Measurements from ENCODE around the gene CIBAR2.

CIBAR2 gene

GRCh38 chr16:85068746-85069145 lies 43.5 kb downstream of the CIBAR2 start:
- ChIA-PET CTCF (no interaction called here), POLR2A (no interaction called here)
- TF ChIP-seq AEBP2 (tag by site-specific recombination; IDR thresholded peaks at IDR 0.05; ENCODE audit: borderline replicate concordance) = no peak
- TF ChIP-seq GLI2 (tag by site-specific recombination; IDR thresholded peaks at IDR 0.05; ENCODE audit: borderline replicate concordance, low read depth) = no peak
- no peak for TF ChIP-seq ZNF560 (tag by site-specific recombination; IDR thresholded peaks at IDR 0.05; ENCODE audit: borderline replicate concordance)
- TF ChIP-seq IKZF3 (tag by site-specific recombination; IDR thresholded peaks at IDR 0.05) = no peak
- no peak for TF ChIP-seq ZNF660 (tag by site-specific recombination; IDR thresholded peaks at IDR 0.05)
- TF ChIP-seq BCL6B (tag by site-specific recombination; IDR thresholded peaks at IDR 0.05) = no peak
- TF ChIP-seq YY1 (tag by site-specific recombination; IDR thresholded peaks at IDR 0.05) = no peak
- TF ChIP-seq ZNF776 (tag by site-specific recombination; IDR thresholded peaks at IDR 0.05; ENCODE audit: borderline replicate concordance) = no peak
- TF ChIP-seq ZNF549 (tag by site-specific recombination; IDR thresholded peaks at IDR 0.05) = no peak
- TF ChIP-seq ZBTB7A (tag by site-specific recombination; IDR thresholded peaks at IDR 0.05; ENCODE audit: low read depth) = no peak
- TF ChIP-seq KLF9 (tag by site-specific recombination; IDR thresholded peaks at IDR 0.05; ENCODE audit: low read depth) = no peak
- no peak for TF ChIP-seq ZNF837 (tag by site-specific recombination; IDR thresholded peaks at IDR 0.05)
- no peak for TF ChIP-seq ZNF521 (tag by site-specific recombination; IDR thresholded peaks at IDR 0.05)
- no peak for TF ChIP-seq BCL11B (tag by site-specific recombination; IDR thresholded peaks at IDR 0.05; ENCODE audit: low read depth)
- no peak for TF ChIP-seq ZNF26 (tag by site-specific recombination; IDR thresholded peaks at IDR 0.05)
- TF ChIP-seq ZNF791 (tag by site-specific recombination; IDR thresholded peaks at IDR 0.05) = no peak
- no peaks in the 10 kb centered on the region for H3K9me3 ChIP-seq (ENCODE audit: control insufficient read depth, insufficient read depth, low read depth, low read length)
- H3K36me3 ChIP-seq (ENCODE audit: control insufficient read depth in 2 of 2, insufficient read depth in 1 of 2, low read length in 2 of 2) = peaks cover 0 to 31% of the 10 kb centered on the region in 2 experiments; a peak in 1 of 3 replicates
- no peaks in the 10 kb centered on the region for H3K4me1 ChIP-seq (ENCODE audit: control insufficient read depth, insufficient read depth, low read length)
- no peak overlapping the region for H3K4me3 ChIP-seq (ENCODE audit: low read depth, low read length)
- no peak overlapping the region for H3K27ac ChIP-seq (ENCODE audit: extremely low read depth, low read depth, low read length)

- Histone ChIP-seq H3K36me3 (ENCODE audit: control insufficient read depth in 2 of 2, insufficient read depth in 1 of 2, low read length in 2 of 2) (peaks cover 0 to 24% of the 10 kb centered on the region in 2 experiments; a peak in 1 of 3 replicates), H3K27ac (ENCODE audit: extremely low read depth, low read depth, low read length) (no peak overlapping the region), H3K9me3 (ENCODE audit: control insufficient read depth, insufficient read depth, low read depth, low read length) (no peaks in the 10 kb centered on the region), H3K4me1 (ENCODE audit: control insufficient read depth, insufficient read depth, low read length) (no peaks in the 10 kb centered on the region), H3K4me3 (ENCODE audit: low read depth, low read length) (no peak overlapping the region)
- POLR2A ChIA-PET = no interaction called here
- CTCF ChIA-PET = interaction anchor here (0.6 kb wide), 1 partner anchor 130 kb away, joined by 3 read pairs; no protein-coding TSS in a partner anchor
- TF ChIP-seq ZNF510 (tag by site-specific recombination; IDR thresholded peaks at IDR 0.05; ENCODE audit: insufficient replicate concordance) = no peak
- no peak for TF ChIP-seq YY2 (tag by site-specific recombination; IDR thresholded peaks at IDR 0.05)
- no peak for TF ChIP-seq OVOL3 (tag by site-specific recombination; IDR thresholded peaks at IDR 0.05)
- TF ChIP-seq ZNF146 (tag by site-specific recombination; IDR thresholded peaks at IDR 0.05) = no peak
- no peak for TF ChIP-seq BCL11B (tag by site-specific recombination; IDR thresholded peaks at IDR 0.05; ENCODE audit: low read depth)
- TF ChIP-seq ZNF423 (tag by site-specific recombination; IDR thresholded peaks at IDR 0.05) = no peak
- no peak for TF ChIP-seq ZNF23 (tag by site-specific recombination; IDR thresholded peaks at IDR 0.05; ENCODE audit: borderline replicate concordance)
- no peak for TF ChIP-seq ZNF16 (tag by site-specific recombination; IDR thresholded peaks at IDR 0.05; ENCODE audit: low read depth)
- TF ChIP-seq ZNF571 (tag by site-specific recombination; IDR thresholded peaks at IDR 0.05) = no peak
- TF ChIP-seq ZNF280D (tag by site-specific recombination; IDR thresholded peaks at IDR 0.05) = no peak
- TF ChIP-seq KLF7 (tag by site-specific recombination; IDR thresholded peaks at IDR 0.05; ENCODE audit: borderline replicate concordance) = no peak
- TF ChIP-seq PRDM6 (tag by site-specific recombination; IDR thresholded peaks at IDR 0.05) = no peak
- TF ChIP-seq ZNF366 (tag by site-specific recombination; conservative IDR thresholded peaks at IDR 0.05) = no peak
These were observed 44.8 kb downstream of the CIBAR2 start for GRCh38 chr16:85067426-85067825.
